Measurements from ENCODE around the gene CDK5.

GRCh38 chr7:151059367-151060112 is 1.8 kb upstream of the CDK5 start, which contains the start of gene SLC4A2:
- TF ChIP-seq CTCF (conservative IDR thresholded peaks at IDR 0.05; ENCODE audit: low read depth, low read length) (peak; percentile 58), EZH2 (IDR thresholded peaks at IDR 0.05; ENCODE audit: borderline replicate concordance, low read depth, low read length, poor library complexity, severe bottlenecking) (no peak)
